Activated CD4-positive, alpha-beta T cell treated with anti-CD3 and anti-CD28 coated beads for 48 hours (primary cell): ENCODE measurements around the gene HLCS.

Source experiments
- DNase-seq: peaks from one replicate; pipeline ENCODE4 v3.0.0-alpha.2; 2020

HLCS gene

GRCh38 chr21:36803816-36804439 lies 162.5 kb downstream of the HLCS start:
- DNase-seq = no peak

- no peak for DNase-seq
Measured at GRCh38 chr21:36803051-36803645, 163.3 kb downstream of the HLCS start.

- no peak for DNase-seq
Measured at GRCh38 chr21:36800734-36801133, 165.7 kb downstream of the HLCS start.

- DNase-seq = no peak
Measured at GRCh38 chr21:36799869-36800268, 166.6 kb downstream of the HLCS start.

- DNase-seq = no peak
Measured at GRCh38 chr21:36798491-36798890, 168.0 kb downstream of the HLCS start.

- no peak for DNase-seq
Measured at GRCh38 chr21:36796070-36796469, 170.4 kb downstream of the HLCS start.

GRCh38 chr21:36792505-36792967 lies 173.9 kb downstream of the HLCS start:
- DNase-seq = peak; percentile 21

GRCh38 chr21:36791695-36792470 lies 174.6 kb downstream of the HLCS start:
- no peak for DNase-seq

GRCh38 chr21:36791180-36791579 lies 175.3 kb downstream of the HLCS start:
- DNase-seq = no peak

- no peak for DNase-seq
Measured at GRCh38 chr21:36790616-36791015, 175.9 kb downstream of the HLCS start.

- DNase-seq = no peak
Measured at GRCh38 chr21:36788120-36788638, 178.3 kb downstream of the HLCS start.

- DNase-seq = no peak
Measured at GRCh38 chr21:36786186-36786585, 180.3 kb downstream of the HLCS start.

GRCh38 chr21:36785615-36786014 lies 180.9 kb downstream of the HLCS start:
- DNase-seq = no peak

- DNase-seq = no peak
Measured at GRCh38 chr21:36784947-36785346, 181.5 kb downstream of the HLCS start.

GRCh38 chr21:36783612-36784374 lies 182.7 kb downstream of the HLCS start:
- DNase-seq = peak; percentile 7

GRCh38 chr21:36780861-36781260 lies 185.6 kb downstream of the HLCS start:
- DNase-seq = no peak

GRCh38 chr21:36776981-36777617 lies 189.4 kb downstream of the HLCS start:
- DNase-seq = no peak

GRCh38 chr21:36773995-36774394 lies 192.5 kb downstream of the HLCS start:
- DNase-seq = no peak

- DNase-seq = no peak
Measured at GRCh38 chr21:36773117-36773516, 193.4 kb downstream of the HLCS start.

GRCh38 chr21:36769051-36769839 lies 197.2 kb downstream of the HLCS start:
- no peak for DNase-seq

GRCh38 chr21:36768496-36768895 lies 198.0 kb downstream of the HLCS start:
- DNase-seq = no peak

- no peak for DNase-seq
Measured at GRCh38 chr21:36767096-36767495, 199.4 kb downstream of the HLCS start.
